ENCODE measurements around the gene RIMBP2.

Gene RIMBP2

DNA sequence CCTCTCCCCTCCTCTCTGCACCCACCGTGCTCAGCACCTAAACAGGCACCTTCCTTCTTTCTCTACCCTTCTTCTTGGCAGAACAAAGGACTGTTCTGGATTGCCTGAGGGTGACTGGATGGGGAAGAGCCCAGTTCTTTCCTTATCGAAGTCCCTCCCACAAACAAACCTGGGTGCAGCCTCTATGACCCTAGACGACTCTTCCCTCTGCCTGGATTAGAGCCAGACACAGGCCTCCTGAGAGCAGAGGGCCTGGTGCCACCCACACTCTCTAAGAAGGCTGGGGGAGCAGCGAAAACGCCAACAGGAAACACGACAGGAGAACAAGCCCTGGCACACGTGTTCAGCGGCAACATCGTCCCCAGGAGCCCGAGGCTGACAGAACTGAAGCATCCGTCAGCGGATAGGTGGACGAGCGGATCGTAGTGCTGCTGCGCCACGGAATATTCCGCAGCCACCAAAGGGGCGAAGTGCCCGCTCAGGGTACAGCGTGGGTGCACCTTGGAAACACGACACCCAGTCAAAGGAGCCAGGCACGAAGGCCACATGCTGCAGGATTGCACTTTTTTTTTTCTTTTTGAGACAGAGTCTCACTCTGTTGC is 38.0 kb downstream of the RIMBP2 start:
- no peak for DNase-seq

GRCh38 chr12:130675791-130676190 is 40.3 kb downstream of the RIMBP2 start:
- no peak for DNase-seq

DNA sequence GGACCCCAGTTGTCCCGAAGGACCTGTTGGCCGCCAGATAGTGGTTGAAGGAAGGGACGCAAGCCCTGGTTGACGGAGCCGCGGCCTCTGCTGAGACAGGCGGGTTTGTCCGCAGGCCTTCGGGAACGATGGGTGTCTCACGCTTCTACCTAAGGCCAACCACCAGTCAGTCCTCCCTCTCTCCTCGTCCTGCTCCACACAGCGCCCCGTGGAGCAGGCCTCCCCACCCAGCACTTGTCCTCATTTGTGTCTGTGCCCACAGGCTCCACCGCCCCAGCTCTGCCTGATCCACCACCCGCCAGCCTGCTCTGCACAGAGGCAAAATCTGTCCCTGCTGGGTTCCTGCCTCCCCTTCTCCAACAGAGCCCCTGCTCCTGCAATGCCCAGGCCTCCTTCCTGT is 41.0 kb downstream of the RIMBP2 start:
- no peak for DNase-seq

- no peak for DNase-seq
These were observed 41.4 kb downstream of the RIMBP2 start for GRCh38 chr12:130674676-130675075.

DNA sequence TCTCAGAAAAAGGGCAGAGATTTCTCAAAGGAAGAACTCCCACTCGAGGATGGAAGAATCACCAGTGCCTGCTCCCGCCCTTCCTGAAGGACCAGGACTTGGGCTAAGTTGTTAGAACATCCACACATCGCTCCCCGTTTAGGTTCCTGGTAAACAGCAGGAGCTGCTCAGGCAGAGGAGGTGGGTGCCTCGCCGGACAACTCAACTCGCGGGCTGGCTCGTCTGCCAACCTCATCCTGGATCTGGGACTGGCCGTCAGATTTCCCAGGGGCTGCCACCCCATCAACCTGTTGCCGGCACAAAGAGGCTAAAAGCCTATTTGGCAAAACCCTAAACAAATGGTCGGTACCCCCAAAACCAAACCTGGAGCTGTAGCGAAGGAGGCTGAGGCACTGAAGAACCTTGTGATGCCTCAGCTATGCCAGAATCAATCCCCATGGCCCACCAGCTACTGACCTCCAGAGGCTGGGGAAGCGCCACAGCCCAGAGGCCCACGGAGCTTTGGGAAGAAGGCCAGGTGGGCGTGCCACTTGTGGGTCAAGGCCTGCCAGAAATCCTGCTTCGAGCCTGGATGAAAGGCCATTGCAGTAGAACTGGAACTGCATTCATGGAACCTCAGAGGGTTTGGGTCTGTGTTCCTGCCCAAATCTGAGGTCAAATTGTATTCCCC is 42.9 kb downstream of the RIMBP2 start:
- no peak for DNase-seq

- DNase-seq, result no peak
These were observed 43.8 kb downstream of the RIMBP2 start for GRCh38 chr12:130672089-130672820.

DNA sequence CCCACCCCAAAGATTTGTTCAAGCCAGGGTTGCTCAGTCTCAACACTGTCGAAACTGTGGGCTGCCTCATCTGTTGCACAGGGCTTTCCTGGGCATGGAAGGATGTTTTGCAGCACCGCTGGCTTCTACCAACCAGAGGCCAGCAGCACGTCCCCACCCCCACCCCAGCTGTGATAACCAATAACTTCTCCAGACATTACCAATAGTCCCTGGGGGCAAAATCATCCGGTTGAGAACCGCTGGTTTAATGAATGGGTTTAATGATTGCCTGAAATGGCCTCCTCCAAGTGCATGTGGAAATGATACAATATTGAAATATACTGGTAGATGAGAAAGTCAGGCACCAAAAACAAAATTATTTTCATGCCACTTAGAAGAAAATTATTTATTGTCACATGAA is 44.5 kb downstream of the RIMBP2 start:
- DNase-seq, result no peak

GRCh38 chr12:130669797-130670196 is 46.3 kb downstream of the RIMBP2 start:
- no peak for DNase-seq

GRCh38 chr12:130669205-130669557 is 46.9 kb downstream of the RIMBP2 start:
- DNase-seq, result no peak

DNA sequence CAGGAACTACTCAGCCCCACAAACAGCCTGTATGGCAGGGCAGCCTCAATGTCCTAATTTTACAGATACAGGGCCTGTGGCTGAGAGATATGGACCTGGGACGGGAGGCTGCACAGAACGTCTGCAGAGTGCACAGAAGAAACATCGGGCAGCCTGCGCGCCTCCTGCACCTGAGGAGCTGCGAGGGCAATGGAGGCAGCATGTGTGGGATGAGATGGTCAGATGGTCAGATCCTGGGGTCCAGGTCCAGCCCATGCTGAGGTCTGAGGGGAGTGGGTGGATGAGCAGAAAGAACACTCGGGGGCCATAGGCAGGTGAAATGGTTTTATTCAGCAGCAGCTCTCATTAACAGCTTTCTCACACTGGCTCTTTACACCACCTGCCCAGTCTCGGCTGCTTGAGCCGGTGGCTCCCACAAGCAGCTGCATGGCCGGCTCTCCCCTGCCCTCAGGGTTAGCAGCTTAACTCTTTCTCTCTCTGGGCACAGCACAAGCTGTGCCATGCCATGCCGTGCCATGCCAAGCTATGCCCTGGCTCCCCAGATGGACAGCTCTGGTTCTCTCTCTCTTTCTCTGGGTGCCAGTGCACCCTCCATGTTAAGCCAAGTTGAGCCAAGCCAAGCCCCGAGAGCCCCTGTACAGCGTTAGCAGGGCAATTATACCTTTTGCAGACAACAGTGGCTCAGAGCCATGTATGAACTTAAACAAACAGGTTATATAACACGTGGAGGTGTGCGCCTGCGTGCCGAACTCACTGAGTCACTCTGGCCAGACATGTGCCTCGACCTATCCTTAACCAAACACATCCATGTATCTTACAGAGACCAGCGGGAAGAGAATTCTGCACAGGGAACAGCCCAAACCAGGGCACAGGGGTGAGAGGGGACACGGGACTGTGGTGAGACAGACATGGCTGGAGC is 47.6 kb downstream of the RIMBP2 start:
- DNase-seq, result no peak

- DNase-seq, result no peak
These were observed 48.6 kb downstream of the RIMBP2 start for GRCh38 chr12:130667421-130667960.

DNA sequence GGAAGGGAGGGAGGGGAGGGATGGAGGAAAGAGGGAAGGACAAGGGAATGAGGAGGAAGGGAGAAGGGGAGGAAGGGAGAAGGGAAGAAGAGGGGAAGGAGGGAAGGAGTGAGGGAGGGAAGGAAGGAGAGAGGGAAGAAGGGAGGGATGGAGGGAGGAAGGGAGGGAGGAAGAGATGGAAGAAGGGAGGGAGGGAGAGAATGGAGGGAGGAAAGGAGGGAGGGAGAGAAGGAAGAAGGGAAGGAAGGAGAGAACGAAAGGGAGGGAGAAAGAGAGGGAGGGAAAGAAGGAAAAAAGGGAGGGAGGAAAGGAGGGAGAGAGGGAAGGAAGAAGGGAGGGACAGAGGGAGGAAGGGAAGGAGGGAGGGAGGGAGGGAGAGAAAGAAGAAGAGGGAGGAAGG is 49.5 kb downstream of the RIMBP2 start:
- DNase-seq, result no peak

DNA sequence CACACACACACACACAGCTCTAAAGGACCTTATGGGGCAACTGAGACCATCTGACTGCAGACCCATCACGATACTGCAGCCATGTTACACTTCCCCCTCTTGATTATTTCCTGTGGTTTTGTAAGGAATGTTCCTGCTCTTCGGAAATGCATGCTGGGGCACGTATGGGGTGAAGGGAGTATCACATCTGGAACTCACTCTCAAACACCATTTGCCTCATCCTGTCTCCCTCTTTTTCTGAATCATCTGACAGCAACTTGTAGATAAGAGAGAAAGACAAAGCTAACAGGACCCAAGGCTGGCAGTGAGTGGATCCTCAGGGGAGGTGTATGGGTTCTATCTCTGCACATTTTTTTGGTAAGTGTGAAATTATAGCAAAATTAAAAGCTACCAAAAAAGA is 50.3 kb downstream of the RIMBP2 start:
- no peak for DNase-seq

GRCh38 chr12:130664772-130665171 is 51.3 kb downstream of the RIMBP2 start:
- no peak for DNase-seq

GRCh38 chr12:130664252-130664651 is 51.8 kb downstream of the RIMBP2 start:
- no peak for DNase-seq

DNA sequence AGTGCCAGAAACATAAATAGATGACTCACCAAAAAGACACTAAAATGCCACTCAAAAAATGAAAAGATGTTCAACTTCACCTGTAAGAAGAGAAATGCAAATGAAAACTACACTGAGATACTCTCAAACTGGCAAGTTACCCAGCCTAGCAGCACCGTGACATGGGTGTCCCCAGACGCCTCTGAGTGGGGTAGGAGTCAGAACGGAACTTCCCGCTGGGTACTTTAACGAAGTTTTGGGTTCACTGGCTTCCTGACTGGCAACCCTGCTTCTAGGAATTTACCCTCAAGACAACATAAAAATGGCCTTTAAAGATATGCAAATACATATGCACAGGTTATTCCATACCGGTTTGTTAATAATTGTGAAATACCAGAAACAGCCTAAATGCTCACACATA is 52.6 kb downstream of the RIMBP2 start:
- no peak for DNase-seq

DNA sequence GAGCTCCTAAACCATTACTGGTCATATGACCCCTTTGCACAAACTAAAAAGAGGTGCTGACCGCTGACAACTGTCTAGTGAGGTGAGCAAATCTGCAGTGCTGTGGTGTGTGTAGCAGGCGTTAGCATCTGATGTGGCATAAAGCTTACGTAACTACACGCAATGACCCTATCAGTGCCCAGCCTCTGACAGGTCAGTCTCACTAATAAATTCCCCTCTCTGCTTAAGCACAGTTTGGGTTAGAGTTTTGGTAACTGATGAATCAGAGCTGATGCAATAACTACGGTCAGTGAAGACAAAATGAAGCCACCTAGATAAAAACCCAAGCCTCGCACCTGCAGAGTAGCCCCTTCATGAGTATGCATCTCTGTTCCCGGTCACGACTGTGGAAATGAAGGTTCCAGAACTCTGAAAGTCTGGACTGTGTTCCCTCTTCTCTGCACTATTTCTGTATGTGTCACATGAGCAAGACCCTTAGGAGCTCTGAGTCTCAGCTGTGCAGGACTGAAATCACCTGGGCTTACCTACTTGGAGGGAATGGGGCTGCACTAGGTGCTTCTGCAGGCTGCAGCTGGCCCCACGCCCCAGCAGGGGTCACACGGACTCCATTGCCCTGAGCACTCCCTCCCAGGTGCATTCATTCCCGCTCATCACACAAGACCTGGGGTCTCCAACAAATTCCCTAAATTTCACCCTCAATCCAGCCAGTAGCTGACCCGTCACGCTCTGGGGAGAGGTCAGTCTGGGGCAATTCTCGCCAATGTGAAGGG is 54.4 kb downstream of the RIMBP2 start:
- DNase-seq, result no peak

- no peak for DNase-seq
These were observed 55.0 kb downstream of the RIMBP2 start for GRCh38 chr12:130661059-130661458.

GRCh38 chr12:130658145-130658911 is 57.8 kb downstream of the RIMBP2 start:
- DNase-seq, result no peak

- DNase-seq, result no peak
These were observed 59.7 kb downstream of the RIMBP2 start for GRCh38 chr12:130656411-130656810.

DNA sequence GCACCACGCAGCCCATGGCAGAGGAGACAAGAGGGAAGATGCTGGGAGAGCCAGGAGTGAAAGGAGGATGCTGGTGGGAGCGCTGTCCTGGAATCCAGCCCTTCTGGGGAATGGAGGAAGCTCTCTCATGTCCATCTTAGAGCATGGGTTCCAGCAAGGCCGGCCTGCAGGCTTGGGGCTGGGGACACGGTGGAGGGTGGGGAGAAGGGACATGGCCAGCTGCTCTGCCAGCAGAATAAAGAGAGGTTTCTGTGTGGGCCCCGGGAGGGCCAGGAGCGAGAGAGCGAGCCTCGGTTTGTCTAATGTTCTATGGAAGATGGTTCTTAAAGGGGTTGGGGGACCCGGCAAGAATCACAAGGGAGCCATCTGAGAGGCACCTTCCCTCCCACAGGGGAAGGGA is 60.2 kb downstream of the RIMBP2 start:
- no peak for DNase-seq
